A549 (cell line): ENCODE measurements around the gene SLC2A1. TPM values are rescaled to one million over a fixed set of nuclear protein-coding genes. Genes with fewer than 3 reads are reported as not detected.

Experiments
- ATAC-seq, 2 experiments: fragments of 200-7000 bp in 1 of 2; fragments of >200 bp in 1 of 2; cut with Nextera tagmentation in 1 of 2; cut with Tn5 transposase in 1 of 2; 3 replicates each; pipeline versions ENCODE4 v1.8.0 to v1.9.1; 2018 to 2020; ENCODE audit warnings: mild to moderate bottlenecking in 1 of 2, moderate library complexity in 1 of 2
- CTCF ChIA-PET: fragments of 300-600 bp; sonication (Branson Sonifier 250); formaldehyde crosslinking; extraction: SDS; loops from one replicate; lab custom pipeline; 2021; ENCODE audit warnings: antibody characterized with exemption, inconsistent platforms; lab: Yijun Ruan, JAX
- POLR2A ChIA-PET: fragments of 350-600 bp; formaldehyde crosslinking; extraction: SDS; loops from one replicate; lab custom pipeline; 2021; ENCODE audit warnings: antibody characterized with exemption, inconsistent platforms; lab: Yijun Ruan, JAX
- DNase-seq, 2 experiments: peaks; one replicate each; pipeline versions ENCODE4 v3.0.0 to v3.0.0-alpha.2; 2011 to 2016; ENCODE audit warnings: low read depth in 1 of 2, low spot score in 1 of 2
- FAIRE-seq: peaks from 2 replicates; lab custom pipeline; 2011; peaks lifted over from hg19 to GRCh38; lab: Jason Lieb, UNC
- H3K27ac ChIP-seq, 2 experiments: fragments of >200 bp; sonication (Bioruptor Twin); formaldehyde crosslinking; 3 replicates each; pipeline ENCODE4 v1.5.1; 2016 to 2017
- H3K4me1 ChIP-seq: fragments of >200 bp; sonication (Bioruptor Twin); formaldehyde crosslinking; 3 replicates; pipeline ENCODE4 v1.6.1; 2016
- H3K4me2 ChIP-seq: fragments of >200 bp; sonication (Bioruptor Twin); formaldehyde crosslinking; 3 replicates; pipeline ENCODE4 v1.6.1; 2016
- H3K4me3 ChIP-seq: fragments of >200 bp; sonication (Bioruptor Twin); formaldehyde crosslinking; 3 replicates; pipeline ENCODE4 v1.5.1; 2016
- H3K9me3 ChIP-seq: fragments of >200 bp; sonication (Bioruptor Twin); formaldehyde crosslinking; 3 replicates; pipeline ENCODE4 v1.6.1; 2016
- EP300 ChIP-seq, 2 experiments: fragments of >200 bp; sonication (Bioruptor Twin); formaldehyde crosslinking; IDR thresholded peaks; 2 replicates in 1 of 2; 3 replicates in 1 of 2; pipeline ENCODE4 v1.6.1; 2016 to 2017
- FOSL2 ChIP-seq, 2 experiments: fragments of 450-650 bp in 1 of 2; fragments of >200 bp in 1 of 2; sonication (Bioruptor Twin) in 1 of 2; formaldehyde crosslinking; IDR thresholded peaks; 2 replicates each; pipeline versions ENCODE4 v1.5.0 to v1.6.1; 2016 to 2020; ENCODE audit warnings: mild to moderate bottlenecking in 1 of 2, moderate library complexity in 1 of 2
- HDAC2 ChIP-seq: fragments of 200-600 bp; sonication (generic); IDR thresholded peaks from 2 replicates; pipeline ENCODE4 v1.6.1; 2016
- HOXB13 ChIP-seq: fragments of 250-450 bp; sonication (Bioruptor Pico); IDR thresholded peaks from 2 replicates; pipeline ENCODE4 v1.5.0; 2020; ENCODE audit warnings: low read depth, mild to moderate bottlenecking, moderate library complexity
- JUN ChIP-seq, 2 experiments: fragments of >200 bp; sonication (Bioruptor Twin); formaldehyde crosslinking; IDR thresholded peaks; 2 replicates in 1 of 2; 3 replicates in 1 of 2; pipeline ENCODE4 v1.6.1; 2016 to 2017
- KDM1A ChIP-seq: fragments of 200-600 bp; sonication (generic); IDR thresholded peaks from 2 replicates; pipeline ENCODE4 v1.6.1; 2016; ENCODE audit warnings: low read depth, mild to moderate bottlenecking
- MAFK ChIP-seq: fragments of 450-650 bp; IDR thresholded peaks from 2 replicates; pipeline ENCODE4 v1.6.1; 2014; ENCODE audit not compliant: partially characterized antibody
- MYC ChIP-seq: IDR thresholded peaks from 2 replicates; pipeline ENCODE4 v1.6.1; 2012; ENCODE audit warnings: mild to moderate bottlenecking, inconsistent platforms, low read length, improper control_type of control experiment, borderline replicate concordance
- NFE2L2 ChIP-seq: fragments of 150-350 bp; conservative IDR thresholded peaks from 2 replicates; pipeline ENCODE4 v1.6.1; 2014; ENCODE audit warnings: low read length
- PHF8 ChIP-seq: fragments of 200-600 bp; sonication (generic); IDR thresholded peaks from 2 replicates; pipeline ENCODE4 v1.6.1; 2016; ENCODE audit warnings: low read depth, mild to moderate bottlenecking, antibody characterized with exemption, moderate library complexity, borderline replicate concordance
- RAD21 ChIP-seq, 2 experiments: fragments of >200 bp in 1 of 2; sonication (Bioruptor Twin) in 1 of 2; formaldehyde crosslinking in 1 of 2; IDR thresholded peaks in 1 of 2; conservative IDR thresholded peaks in 1 of 2; 2 replicates in 1 of 2; 3 replicates in 1 of 2; pipeline ENCODE4 v1.6.1; 2012 to 2018; ENCODE audit warnings: inconsistent platforms in 1 of 2
- RARB ChIP-seq: fragments of 250-450 bp; sonication (Bioruptor Pico); IDR thresholded peaks from 2 replicates; pipeline ENCODE4 v1.8.0; 2021; ENCODE audit warnings: mild to moderate bottlenecking, moderate library complexity
- RNF2 ChIP-seq: fragments of 200-600 bp; sonication (generic); IDR thresholded peaks from 2 replicates; pipeline ENCODE4 v1.6.1; 2016; ENCODE audit warnings: low read depth, mild to moderate bottlenecking, antibody characterized with exemption, moderate library complexity, borderline replicate concordance
- SREBF2 ChIP-seq: fragments of 450-650 bp; IDR thresholded peaks from 2 replicates; pipeline ENCODE4 v1.6.1; 2014; ENCODE audit warnings: mild to moderate bottlenecking, moderate library complexity
- TFCP2L1 ChIP-seq: fragments of 250-450 bp; sonication (Bioruptor Pico); IDR thresholded peaks from 2 replicates; pipeline ENCODE4 v1.5.0; 2021; ENCODE audit warnings: mild to moderate bottlenecking
- TP53 ChIP-seq: fragments of 250-450 bp; sonication (Bioruptor Pico); IDR thresholded peaks from 2 replicates; pipeline ENCODE4 v1.5.0; 2021; ENCODE audit warnings: mild to moderate bottlenecking, moderate library complexity
- ZC3H11A ChIP-seq: fragments of 450-650 bp; IDR thresholded peaks from 2 replicates; pipeline ENCODE4 v1.6.1; 2014; ENCODE audit warnings: antibody characterized with exemption, mild to moderate bottlenecking
- ZFP36 ChIP-seq: fragments of 450-650 bp; IDR thresholded peaks from 2 replicates; pipeline ENCODE4 v1.6.1; 2014; ENCODE audit warnings: borderline replicate concordance; ENCODE audit not compliant: partially characterized antibody
- ZNF302 ChIP-seq: fragments of 250-450 bp; sonication (Bioruptor Pico); IDR thresholded peaks from 2 replicates; pipeline ENCODE4 v1.9.0; 2021; ENCODE audit warnings: inconsistent platforms, mild to moderate bottlenecking, moderate library complexity
- WGBS: methylation state at CpG from one replicate; pipeline ENCODE4 v1.1.6; 2017; ENCODE audit errors: missing lambda C conversion rate; 5-methylcytosine and 5-hydroxymethylcytosine counted together
- polyA plus RNA-seq, 4 experiments: library from polyadenylated mRNA; depleted of rRNA in 3 of 4; stranded (reverse); fragments of >200 nt; fragmentation: RNase III in 1 of 4; extraction: RNeasy Plus Mini Kit Qiagen cat#74134 plus additional on column Dnase treatment in 1 of 4; gene quantifications; 2 replicates in 3 of 4; 3 replicates in 1 of 4; pipeline ENCODE4 v1.2.3, GENCODE V29; 2011 to 2017
- TF ChIP-seq, protein P1 (sequence below): fragments of >200 bp; sonication (Bioruptor Twin); formaldehyde crosslinking; IDR thresholded peaks from 3 replicates; pipeline ENCODE4 v1.6.1; 2016
- TF ChIP-seq, protein P2 (sequence below): fragments of 250-450 bp; sonication (Bioruptor Pico); IDR thresholded peaks from 2 replicates; pipeline ENCODE4 v1.5.0; 2020; ENCODE audit warnings: low read depth, mild to moderate bottlenecking, moderate library complexity
- TF ChIP-seq, protein P3 (sequence below): fragments of 450-650 bp; IDR thresholded peaks from 2 replicates; pipeline ENCODE4 v1.6.1; 2014; ENCODE audit warnings: antibody characterized with exemption
- TF ChIP-seq, protein P4 (sequence below): IDR thresholded peaks from 2 replicates; pipeline ENCODE4 v1.6.1; 2012; ENCODE audit warnings: low read depth, borderline replicate concordance

Gene SLC2A1
- polyA plus RNA-seq, 2 of the 4 experiments (the other 2 are of a cell fraction) = 106 to 124 TPM

DNA sequence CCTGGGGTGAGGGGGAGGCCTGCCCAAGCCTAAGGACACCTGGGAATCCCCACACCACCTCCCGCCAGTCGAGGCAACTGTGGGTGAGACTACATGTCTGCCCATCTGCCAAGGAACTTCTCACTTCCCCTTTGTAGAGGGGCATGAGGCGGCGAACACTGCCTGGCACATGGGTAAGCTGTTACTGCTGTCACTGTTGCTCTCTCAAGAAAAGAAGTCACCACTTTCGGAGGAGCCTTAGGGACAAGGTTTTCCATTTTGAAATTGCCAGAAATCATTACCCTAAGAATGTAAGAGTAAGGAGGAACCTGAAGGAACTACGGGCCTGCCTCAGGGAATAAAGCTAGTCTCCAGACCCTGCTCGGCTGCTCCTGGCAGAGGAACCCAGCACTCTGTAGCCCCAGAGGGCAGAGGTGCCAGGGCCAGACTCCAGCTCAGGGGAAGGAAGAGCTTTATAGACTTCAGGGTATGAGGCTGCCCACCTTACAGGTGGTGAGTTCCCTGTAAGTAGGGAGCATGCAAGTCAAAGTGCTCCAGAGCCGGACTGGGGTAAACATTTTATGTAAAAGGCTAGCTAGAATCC lies 23.3 kb downstream of the SLC2A1 start:
- POLR2A ChIA-PET = interaction anchor here (1.3 to 2.3 kb wide), 2 partner anchors 32 to 138 kb away, joined by 3 to 7 read pairs; no protein-coding TSS in a partner anchor
- DNase-seq = no peak
- H3K27ac ChIP-seq = peak overlapping the region; percentile 91 to 99
- peak overlapping the region; percentile 76 for H3K4me2 ChIP-seq
- TF ChIP-seq, protein P1, sequence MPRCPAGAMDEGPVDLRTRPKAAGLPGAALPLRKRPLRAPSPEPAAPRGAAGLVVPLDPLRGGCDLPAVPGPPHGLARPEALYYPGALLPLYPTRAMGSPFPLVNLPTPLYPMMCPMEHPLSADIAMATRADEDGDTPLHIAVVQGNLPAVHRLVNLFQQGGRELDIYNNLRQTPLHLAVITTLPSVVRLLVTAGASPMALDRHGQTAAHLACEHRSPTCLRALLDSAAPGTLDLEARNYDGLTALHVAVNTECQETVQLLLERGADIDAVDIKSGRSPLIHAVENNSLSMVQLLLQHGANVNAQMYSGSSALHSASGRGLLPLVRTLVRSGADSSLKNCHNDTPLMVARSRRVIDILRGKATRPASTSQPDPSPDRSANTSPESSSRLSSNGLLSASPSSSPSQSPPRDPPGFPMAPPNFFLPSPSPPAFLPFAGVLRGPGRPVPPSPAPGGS = no peak
- TF ChIP-seq TFCP2L1 (CRISPR knock-in tag) (no peak), RAD21 (conservative IDR thresholded peaks at IDR 0.05 in 1 of 2, IDR thresholded peaks at IDR 0.05 in 1 of 2) (no peak), KDM1A (no peak), HOXB13 (no peak), FOSL2 (IDR thresholded peaks at IDR 0.05) (no peak), FOSL2 (CRISPR knock-in tag; IDR thresholded peaks at IDR 0.05) (no peak), MAFK (no peak), HDAC2 (no peak), ZC3H11A (no peak), PHF8 (no peak), ZNF302 (CRISPR knock-in tag) (no peak), SREBF2 (no peak), EP300 (IDR thresholded peaks at IDR 0.05) (no peak), JUN (IDR thresholded peaks at IDR 0.05) (no peak)
- TF ChIP-seq, protein P2, sequence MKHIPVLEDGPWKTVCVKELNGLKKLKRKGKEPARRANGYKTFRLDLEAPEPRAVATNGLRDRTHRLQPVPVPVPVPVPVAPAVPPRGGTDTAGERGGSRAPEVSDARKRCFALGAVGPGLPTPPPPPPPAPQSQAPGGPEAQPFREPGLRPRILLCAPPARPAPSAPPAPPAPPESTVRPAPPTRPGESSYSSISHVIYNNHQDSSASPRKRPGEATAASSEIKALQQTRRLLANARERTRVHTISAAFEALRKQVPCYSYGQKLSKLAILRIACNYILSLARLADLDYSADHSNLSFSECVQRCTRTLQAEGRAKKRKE (CRISPR knock-in tag) = no peak
- TF ChIP-seq, protein P3, sequence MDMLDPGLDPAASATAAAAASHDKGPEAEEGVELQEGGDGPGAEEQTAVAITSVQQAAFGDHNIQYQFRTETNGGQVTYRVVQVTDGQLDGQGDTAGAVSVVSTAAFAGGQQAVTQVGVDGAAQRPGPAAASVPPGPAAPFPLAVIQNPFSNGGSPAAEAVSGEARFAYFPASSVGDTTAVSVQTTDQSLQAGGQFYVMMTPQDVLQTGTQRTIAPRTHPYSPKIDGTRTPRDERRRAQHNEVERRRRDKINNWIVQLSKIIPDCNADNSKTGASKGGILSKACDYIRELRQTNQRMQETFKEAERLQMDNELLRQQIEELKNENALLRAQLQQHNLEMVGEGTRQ = no peak
- no peaks in the 10 kb centered on the region for H3K9me3 ChIP-seq
- H3K4me3 ChIP-seq = no peak overlapping the region
- ATAC-seq = no peak
- H3K4me1 ChIP-seq = peaks cover 93% of the 10 kb centered on the region
- CTCF ChIA-PET = interaction anchor here (0.5 to 5.2 kb wide), 5 partner anchors 11 to 138 kb away, joined by 4 to 40 read pairs (median 10); no protein-coding TSS in a partner anchor
- no peak for FAIRE-seq
- WGBS = 89% methylated on average over 7 of the region's 8 CpGs

DNA sequence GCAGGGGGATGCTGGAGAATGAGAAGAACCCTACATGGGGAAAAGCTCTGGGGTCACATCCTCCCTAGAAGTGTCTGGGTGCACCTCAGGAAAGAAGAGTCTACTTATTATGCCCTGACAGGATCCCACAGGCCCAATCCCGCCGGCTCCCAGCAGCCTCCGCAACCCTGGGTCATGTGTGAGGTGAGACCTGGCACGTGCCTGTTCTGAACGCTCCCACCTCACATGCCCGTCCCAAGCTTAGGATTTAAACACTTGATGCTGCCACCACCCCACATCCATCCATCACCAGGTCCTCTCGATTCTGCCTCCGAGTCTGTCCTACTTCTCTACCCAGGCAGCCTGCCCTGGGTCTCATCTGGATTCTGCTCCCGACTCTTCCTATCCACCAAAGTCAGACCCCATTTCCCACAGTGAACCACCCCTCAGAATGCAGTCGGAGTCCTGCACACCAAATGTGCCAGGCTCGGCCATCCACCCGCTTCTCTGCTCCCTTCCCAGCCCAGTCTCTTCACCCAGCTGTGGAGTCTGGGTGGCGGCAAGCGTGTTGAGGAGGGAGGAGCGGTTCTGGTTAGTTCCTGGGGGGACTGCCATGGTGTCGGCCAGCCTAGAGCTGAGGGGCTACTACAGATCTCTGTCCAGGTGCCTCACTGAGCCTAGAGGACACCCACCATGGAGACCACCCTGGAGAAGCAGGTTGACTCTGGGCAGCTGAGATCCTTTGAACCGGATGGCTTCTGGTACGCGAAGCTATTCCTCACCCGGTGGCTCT lies 23.9 kb downstream of the SLC2A1 start:
- Histone ChIP-seq H3K4me1 (peaks cover 86% of the 10 kb centered on the region), H3K9me3 (no peaks in the 10 kb centered on the region), H3K4me3 (no peak overlapping the region), H3K27ac (peak overlapping the region; percentile 91 to 99), H3K4me2 (peak overlapping the region; percentile 76; the same call in 2 of the 3 replicates)
- no peak for TF ChIP-seq MYC
- no peak for TF ChIP-seq ZFP36
- no peak for TF ChIP-seq TP53 (CRISPR knock-in tag)
- TF ChIP-seq, protein P4, sequence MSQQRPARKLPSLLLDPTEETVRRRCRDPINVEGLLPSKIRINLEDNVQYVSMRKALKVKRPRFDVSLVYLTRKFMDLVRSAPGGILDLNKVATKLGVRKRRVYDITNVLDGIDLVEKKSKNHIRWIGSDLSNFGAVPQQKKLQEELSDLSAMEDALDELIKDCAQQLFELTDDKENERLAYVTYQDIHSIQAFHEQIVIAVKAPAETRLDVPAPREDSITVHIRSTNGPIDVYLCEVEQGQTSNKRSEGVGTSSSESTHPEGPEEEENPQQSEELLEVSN = no peak
- TF ChIP-seq RNF2 = no peak
- no peak for TF ChIP-seq NFE2L2
- no peak for TF ChIP-seq RARB (CRISPR knock-in tag)
- TF ChIP-seq JUN (IDR thresholded peaks at IDR 0.05) = no peak
- ChIA-PET POLR2A (interaction anchor here (1.3 kb wide), 1 partner anchor 139 kb away, joined by 3 read pairs; no protein-coding TSS in a partner anchor), CTCF (interaction anchor here (0.5 to 5.2 kb wide), 7 partner anchors 8 to 139 kb away, joined by 3 to 40 read pairs (median 4); no protein-coding TSS in a partner anchor)
- no peak for DNase-seq
- no peak for FAIRE-seq
- no peak for ATAC-seq
- 90% methylated on average over 16 of the region's 20 CpGs for WGBS
